ENCODE data around the gene CIB1. TPM values are rescaled to one million over a fixed set of nuclear protein-coding genes. Genes with fewer than 3 reads are reported as not detected.
"Not testable (repeated sequence)": the region's sequence is repeated elsewhere in the genome, so short reads cannot be mapped to it uniquely, and the experiment has no call there.

Gene CIB1
- 44.6 and 45.6 TPM in 2 replicates for total RNA-seq

DNA sequence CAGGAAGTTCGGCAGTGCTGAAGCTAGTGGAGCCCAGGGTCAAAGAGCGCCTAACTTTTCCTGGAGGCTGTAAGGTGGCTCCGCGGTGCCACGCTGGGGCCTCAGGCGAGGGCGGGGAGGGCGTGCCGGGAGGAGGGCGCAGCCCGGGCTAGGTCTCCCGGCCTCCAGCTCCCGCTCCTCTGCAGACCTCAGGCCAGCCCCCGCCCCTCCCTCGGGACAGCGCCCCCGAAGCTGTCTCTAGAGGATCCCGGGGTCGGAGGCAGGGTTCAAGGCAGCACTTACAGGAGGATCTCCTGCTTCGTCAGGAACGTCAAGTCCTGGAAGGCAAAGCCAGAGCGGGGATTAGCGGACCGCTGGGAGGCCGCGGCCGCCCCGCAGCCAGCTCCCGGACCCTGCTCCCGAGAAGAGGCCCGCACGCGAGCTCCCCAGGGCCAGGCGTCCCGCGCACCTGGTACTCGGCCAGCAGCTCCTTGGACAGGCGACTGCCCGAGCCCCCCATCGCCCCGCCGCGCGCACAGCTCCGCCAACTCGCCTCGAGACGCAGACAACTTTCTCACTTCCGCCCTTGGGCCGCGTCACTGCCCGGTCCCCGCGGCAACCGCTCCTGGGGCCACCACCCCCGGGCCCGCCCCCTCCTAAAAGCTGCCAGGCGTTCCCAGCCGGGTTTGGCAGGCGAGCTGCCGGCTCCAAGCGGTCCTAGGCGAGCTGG, at the start of gene CIB1:
CIB1 (minus strand) TSS at position 555 of the 709 bp plus-strand sequence; CDS start at position 499, 56 bp downstream.
- peak; percentile 86 for DNase-seq (ENCODE audit: low read depth)

DNA sequence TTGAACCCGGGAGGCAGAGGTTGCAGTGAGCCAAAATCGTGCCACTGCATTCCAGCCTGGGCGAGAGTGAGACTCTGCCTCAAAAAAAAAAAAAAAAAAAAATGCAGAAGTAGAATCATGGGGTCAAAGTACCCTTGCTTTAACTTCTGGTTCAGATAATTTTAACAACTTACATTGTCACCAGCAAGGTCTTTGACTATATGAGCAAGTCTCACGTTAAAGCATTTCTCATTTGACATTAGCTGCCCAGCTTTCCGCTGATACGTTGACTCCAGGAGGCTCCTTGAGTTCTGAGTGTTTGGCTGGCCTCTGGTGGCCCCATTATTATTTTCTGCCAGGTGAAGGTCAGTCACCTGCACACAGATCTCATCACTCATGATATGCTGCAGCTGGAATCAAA, 47.9 kb upstream of the CIB1 start:
- DNase-seq (ENCODE audit: low read depth) = not testable (repeated sequence)

DNA sequence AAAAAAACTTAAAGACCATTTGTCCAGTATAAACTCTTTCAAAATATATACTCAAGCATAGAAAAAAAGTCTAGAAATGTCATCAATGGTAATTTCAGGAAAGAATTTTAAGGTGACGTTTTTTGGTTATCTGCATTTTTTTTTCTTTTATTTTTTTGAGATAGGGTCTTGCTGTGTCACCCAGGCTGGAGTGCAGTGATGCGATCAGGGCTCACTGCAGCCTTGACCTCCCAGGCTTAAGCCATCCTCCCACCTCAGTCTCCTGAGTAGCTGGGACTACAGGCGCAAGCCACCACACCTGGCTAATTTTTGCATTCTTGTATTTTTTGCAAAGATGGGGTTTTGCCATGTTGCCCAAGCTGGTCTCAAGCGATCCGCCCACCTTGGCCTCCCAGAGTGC, 47.0 kb upstream of the CIB1 start:
- not testable (repeated sequence) for DNase-seq (ENCODE audit: low read depth)

DNA sequence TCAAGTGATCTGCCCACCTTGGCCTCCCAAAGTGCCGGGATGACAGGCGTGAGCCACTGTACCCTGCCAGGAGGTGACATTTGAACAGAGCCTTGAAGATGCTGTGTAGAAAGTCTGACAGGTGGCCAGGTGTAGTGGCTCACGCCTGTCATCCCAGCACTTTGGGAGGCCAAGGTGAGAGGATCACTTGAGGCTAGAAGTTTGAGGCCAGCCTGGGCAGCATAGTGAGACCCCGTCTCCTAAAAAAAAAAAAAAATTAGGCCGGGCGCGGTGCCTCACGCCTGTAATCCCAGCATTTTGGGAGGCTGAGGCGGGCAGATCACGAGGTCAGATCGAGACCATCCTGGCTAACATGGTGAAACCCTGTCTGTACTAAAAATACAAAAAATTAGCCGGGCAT, 44.7 kb upstream of the CIB1 start:
- DNase-seq (ENCODE audit: low read depth) = not testable (repeated sequence)

DNA sequence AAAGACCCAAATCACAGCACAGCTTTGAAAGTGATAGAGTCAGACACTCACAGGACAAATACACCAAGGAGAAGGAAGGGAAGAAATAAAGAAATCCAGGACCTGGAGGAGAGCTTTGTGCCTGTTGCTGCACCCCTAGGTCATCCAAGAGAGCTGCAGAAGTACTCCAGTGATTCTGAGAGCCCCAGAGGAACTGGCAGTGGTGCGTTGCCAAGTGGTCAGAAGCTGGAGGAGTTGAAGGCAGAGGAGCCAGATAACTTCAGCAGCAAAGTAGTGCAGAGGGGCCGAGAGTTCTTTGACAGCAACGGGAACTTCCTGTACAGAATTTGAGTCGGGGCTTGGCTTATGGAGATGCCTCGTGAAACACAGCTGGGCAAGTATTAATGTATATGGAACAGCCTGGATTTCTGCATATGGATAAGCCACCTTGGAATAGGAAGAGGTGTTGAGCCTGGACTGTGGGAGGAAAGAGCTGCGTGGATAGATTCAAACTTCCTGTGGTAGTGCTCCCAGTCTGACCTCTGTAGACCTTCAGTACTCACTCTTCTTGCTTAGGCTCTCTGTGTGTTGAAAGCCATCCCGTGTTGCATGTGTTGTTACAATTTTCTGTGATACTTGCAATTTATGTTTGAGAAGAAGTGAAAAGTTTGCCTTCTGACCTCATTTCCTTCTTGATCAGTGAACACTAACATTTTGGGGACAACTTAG, 37.9 kb upstream of the CIB1 start:
- no peak for DNase-seq (ENCODE audit: low read depth)

DNA sequence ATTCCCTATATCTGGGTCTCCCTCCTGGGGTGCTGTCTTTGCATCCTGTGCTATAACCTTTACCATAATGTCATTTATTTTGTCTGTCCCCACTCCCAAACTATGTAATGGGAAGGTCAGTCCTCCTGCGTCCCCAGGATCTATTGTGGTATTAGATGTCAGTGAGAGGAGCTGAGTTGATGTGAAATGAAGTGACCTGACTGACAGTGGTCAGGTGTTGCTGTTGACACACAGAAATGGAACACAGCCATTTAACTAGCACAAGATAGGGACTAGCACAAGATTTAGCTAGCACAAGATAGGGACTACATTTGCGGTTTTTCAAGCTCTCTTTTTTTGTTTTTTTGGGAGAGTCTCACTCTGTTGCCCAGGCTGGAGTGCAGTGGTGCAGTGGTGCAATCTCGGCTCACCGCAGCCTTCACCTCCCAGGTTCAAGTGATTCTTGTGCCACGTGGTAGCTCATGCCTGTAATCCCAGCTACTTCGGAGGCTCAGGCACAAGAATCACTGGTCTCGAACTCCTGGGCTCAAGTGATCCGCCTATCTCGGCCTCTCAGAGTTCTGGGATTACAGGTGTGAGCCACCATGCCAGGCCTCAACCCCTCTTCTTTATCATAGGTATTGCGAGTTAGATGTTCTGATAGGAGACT, 36.9 kb upstream of the CIB1 start:
- no peak for DNase-seq (ENCODE audit: low read depth)

DNA sequence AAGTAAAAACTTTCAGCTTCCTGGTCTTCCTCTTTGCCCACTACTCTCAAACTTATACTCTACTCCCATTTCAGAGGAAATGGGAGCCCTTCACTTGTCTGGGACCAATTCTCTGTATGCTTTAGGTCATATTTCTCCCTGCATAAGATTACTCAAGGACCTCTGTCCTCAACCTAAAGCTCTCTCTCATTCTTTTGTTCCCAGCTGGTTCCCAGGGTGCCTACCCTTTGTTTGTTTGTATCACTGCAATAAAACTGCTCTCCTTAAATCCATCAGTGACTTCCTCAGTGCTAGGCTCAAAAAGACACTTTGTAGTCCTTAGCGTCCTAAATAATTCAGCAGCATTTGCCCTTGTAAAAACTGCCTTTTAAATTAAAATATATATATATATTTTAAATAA, 34.7 kb upstream of the CIB1 start:
- no peak for DNase-seq (ENCODE audit: low read depth)

DNA sequence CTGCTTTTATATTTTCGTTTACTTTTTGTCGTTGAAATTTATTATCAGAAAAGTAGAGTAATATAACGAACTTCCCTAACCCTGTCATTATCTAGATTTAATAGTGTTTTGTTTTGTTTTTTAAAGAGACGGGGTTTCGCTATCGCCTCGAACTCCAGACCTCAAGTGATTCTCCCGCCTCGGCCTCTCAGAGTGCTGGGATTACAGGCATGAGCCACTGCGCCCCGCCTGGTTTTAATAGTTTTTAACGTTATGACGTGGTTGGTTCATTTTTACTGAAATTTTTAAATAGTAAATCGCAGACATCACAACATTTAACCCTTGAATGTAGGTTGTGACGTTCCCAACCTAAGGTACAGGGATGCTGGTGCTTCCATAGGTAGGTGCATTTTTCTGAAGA, 32.7 kb upstream of the CIB1 start:
- DNase-seq (ENCODE audit: low read depth) = no peak

DNA sequence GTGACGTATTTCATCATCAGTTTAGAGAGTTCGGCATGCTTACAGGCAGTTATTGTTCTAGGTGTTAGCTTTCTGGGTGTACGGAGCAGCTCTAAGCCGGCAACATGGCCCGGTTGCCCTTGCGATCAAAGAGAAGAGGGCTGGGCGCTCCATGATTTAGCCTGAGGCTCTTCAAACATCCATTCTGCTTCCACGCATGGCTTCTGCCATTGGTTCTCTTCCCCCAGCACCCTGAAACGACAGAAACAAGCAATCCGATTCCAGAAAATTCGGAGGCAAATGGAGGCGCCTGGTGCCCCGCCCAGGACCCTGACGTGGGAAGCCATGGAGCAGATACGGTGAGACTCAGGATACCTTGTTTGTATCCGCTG, 32.3 kb upstream of the CIB1 start:
- peak; percentile 16 for DNase-seq (ENCODE audit: low read depth)

DNA sequence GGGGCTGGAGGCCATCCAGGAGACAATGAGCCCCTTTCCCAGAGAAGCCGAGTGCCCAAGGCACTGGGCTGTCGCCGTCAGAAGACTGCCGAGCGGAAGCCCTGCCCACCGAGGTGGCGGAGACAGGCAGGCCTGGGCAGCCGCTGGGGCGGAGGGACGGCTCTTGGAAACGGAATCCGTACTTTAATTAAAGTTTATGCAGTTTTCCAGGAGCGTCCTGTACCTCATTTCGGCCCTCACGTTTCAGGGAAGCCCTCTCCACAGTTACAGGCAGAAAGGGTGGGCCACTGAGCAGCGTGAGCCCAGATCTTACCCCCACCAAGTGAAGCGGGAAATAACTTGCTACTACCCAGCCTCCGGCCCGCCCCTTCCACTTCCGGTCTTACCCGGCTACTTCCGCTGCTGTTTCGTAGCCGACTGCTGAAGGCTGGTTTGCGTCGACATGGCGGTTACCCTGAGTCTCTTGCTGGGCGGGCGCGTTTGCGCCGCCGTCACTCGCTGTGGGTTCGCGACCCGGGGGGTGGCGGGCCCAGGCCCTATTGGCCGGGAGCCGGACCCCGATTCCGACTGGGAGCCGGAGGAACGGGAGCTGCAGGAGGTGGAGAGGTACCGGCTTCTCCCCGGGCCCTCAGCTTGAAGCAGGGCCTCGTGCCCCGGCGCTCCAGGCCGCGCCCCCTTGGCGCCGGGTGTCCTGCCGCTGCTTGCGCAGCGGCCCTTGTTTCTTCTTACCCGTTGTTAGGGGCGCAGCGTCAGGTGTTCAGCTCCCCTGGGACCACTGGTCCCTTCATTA, 31.7 kb upstream of the CIB1 start, which contains the start of gene NGRN:
NGRN (plus strand) TSS at position 402 of the 790 bp plus-strand sequence; CDS start at position 443, 41 bp downstream.
- DNase-seq (ENCODE audit: low read depth) = peak; percentile 82

DNA sequence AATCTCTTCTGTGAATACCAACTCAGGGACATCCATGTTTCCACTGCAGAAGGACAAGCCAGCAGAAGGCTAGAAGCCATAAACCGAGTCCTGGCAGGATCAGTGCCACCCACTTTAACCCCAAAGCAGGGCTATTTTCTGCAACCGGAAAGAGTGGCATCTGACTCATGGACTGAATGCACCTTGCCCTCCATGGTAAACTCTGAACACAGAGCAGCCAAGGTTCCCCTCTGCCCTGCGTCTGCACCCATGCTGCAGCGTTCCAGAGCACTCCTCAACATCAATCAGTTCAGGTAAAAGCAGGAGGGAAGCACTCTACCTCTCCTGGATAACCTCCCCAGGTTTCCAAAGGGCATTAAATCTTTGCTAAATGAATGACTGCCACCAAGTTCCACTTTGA, 30.9 kb upstream of the CIB1 start:
- DNase-seq (ENCODE audit: low read depth) = peak; percentile 50

DNA sequence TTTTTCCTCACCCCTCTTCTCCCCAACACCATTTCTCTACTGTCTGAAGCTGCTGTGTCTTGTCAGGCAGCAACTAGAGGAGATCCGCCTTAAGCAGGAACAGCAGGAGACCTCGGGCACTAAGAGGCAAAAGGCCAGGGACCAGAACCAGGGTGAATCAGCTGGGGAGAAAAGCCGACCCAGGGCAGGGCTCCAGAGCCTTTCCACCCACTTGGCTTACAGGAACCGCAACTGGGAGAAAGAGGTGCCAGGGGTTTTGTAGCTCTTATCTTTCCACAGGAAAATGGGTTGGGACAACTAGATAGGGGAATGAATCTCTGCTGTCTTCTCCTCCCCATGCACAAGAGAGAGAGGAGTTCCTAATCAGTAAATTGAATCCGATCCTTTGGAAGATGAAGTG, 28.7 kb upstream of the CIB1 start:
- no peak for DNase-seq (ENCODE audit: low read depth)

DNA sequence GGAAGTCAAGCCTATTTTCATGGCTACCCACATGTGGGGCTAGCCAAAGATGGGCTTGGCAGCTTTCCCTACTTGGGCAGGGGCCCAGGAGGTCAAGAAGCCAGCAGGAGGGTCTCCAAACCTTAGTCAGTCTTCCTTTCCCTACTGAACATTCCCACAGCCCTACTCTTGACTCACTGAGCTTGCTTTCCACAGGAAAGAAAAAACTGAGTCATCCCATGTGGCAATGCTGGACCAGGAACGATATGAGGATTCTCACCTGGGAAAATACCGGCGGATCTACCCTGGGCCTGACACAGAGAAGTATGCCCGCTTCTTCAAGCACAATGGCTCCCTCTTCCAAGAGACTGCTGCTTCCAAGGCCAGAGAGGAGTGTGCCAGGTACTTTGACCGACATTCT, 28.1 kb upstream of the CIB1 start:
- peak; percentile 72 for DNase-seq (ENCODE audit: low read depth)

DNA sequence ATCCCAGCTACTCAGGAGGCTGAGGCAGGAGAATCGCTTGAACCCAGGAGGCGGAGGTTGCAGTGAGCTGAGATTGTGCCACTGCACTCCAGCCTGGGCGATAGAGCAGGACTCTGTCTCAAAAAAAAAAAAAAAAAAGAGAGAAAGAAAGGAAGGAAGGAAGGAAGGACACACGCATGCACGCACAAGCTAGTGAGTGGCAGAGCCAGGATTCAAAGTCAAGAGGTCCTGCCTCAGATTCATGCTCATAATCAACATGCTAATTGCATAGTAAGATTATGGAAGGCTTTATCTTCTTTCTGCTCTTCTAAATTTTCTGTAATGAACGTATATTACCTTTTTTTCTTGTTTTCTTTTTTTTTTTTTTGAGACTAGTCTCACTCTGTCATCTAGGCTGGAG, 27.0 kb upstream of the CIB1 start:
- DNase-seq (ENCODE audit: low read depth) = not testable (repeated sequence)

DNA sequence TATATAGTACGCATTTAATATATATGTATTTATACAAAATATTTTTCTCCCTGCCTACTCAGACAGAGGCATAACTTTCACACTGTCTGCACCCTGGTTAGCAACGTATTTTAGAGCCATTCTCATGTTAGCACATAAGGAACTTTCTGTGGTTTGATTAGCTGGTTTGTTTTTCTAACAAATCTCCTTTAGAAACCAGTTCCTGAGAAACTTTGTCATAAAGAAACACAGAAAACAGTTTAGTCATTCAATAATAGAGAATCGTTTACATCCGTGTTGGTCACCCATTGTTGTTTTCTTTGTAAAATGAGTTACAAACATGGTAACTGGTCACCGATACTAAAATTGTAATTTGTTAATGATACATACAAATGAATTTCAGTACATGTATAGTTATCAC, 25.8 kb upstream of the CIB1 start:
- no peak for DNase-seq (ENCODE audit: low read depth)

DNA sequence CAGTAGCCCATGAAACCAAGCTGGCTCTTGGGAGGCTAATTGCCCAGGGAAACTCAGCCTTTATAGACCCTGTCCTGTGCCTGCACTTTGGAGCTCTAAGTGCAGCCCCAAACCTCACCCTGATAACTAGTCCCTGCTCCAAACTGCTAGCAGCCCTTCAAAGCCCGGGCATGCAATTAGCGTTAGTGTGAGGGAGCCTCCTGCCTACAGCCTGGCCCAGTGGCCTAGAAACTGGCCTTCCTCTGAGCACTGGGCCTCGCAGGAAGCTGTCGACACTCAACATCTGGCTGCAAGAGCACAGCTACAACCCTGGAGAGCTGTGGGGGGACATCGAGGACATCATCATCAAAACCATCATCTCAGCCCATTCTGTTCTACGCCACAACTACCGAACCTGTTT, 24.0 kb upstream of the CIB1 start:
- no peak for DNase-seq (ENCODE audit: low read depth)

DNA sequence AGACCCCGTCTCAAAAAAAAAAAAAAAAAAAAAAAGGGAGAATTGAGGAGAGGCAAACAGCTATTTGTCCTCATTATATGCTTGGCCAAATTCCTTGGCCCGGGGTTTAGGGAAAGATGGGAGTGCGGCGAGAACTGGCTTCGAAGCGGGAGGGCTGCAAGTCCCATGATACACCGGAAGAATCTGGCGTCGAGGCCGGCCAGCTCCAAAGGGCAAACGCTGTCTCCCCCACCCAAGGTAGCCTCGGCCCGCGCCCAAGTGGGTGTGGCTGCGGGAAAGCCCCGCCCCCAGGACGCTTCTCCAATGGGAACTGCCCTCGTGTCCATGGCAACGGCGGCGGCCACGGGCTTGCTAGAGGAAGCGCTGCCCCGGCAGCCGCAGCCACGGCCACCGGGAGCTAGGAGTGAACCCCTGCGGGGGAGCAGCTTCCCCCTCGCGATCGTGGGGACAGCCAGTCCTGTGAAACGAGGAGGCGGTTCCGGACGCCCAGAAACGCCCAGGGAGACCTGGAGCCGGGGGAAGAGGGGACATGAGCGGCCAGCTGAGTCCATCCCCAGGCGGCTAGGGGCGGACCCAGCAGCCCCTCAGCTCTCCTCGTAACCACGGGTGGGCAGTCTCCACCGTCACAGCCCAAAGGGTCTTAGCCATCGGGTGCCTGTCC, 15.6 kb upstream of the CIB1 start, which contains the start of gene TTLL13:
TTLL13 (plus strand) TSS at position 354 of the 661 bp plus-strand sequence. CDS start 1,075 bp downstream, outside the sequence.
- peak; percentile 68 for DNase-seq (ENCODE audit: low read depth)

DNA sequence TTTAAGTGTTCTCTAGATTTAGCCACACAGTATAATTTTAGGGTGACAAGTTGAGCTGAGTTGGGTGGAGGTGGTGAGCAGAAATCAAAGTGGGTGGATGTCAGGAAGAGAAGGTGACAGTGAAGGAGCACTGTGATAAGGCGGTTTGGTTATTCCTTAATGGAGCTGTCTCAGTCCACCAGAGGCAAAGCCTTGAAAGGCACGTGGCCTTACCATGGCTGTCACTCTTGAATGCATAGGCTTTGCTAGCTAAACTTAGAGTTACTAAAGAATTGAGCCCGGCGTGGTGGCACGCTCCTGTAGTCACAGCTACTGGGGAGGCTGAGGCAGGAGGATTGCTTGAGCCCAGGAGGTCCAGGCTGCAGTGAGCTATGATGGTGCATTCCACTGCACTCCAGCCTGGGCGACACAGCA, 15.1 kb upstream of the CIB1 start:
- no peak for DNase-seq (ENCODE audit: low read depth)

DNA sequence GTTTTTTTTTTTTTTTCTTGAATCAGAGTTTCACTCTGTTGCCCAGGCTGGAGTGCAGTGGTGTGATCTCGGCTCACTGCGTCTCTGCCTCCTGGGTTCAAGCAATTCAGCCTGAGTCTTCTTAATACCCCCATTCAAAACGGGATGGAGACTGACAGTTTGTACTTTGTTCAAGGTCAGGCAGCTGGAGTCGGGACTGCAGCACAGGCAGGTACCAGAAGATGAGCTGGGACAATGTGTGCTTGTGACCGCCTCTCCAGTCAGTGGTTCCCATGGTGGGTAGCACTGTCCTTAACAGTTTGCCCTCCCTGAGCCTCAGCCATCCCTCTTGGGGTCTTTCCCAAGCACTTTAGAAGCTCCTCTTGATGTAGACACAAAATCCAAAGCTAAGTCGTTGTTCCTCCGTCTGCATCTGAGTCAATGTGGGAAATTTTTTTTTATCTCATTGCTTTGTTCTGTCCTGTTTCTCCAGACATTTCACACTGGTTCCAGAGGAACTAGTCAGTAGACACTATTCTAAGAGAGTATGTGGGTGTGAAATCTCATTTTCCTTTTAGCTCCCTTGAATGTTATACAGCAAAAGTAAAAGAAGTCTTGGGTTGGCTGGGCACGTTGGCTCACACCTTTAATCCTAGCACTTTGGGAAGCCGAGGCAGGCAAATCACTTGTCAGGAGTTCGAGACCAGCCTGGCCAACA, 10.3 kb upstream of the CIB1 start:
- no peak for DNase-seq (ENCODE audit: low read depth)

DNA sequence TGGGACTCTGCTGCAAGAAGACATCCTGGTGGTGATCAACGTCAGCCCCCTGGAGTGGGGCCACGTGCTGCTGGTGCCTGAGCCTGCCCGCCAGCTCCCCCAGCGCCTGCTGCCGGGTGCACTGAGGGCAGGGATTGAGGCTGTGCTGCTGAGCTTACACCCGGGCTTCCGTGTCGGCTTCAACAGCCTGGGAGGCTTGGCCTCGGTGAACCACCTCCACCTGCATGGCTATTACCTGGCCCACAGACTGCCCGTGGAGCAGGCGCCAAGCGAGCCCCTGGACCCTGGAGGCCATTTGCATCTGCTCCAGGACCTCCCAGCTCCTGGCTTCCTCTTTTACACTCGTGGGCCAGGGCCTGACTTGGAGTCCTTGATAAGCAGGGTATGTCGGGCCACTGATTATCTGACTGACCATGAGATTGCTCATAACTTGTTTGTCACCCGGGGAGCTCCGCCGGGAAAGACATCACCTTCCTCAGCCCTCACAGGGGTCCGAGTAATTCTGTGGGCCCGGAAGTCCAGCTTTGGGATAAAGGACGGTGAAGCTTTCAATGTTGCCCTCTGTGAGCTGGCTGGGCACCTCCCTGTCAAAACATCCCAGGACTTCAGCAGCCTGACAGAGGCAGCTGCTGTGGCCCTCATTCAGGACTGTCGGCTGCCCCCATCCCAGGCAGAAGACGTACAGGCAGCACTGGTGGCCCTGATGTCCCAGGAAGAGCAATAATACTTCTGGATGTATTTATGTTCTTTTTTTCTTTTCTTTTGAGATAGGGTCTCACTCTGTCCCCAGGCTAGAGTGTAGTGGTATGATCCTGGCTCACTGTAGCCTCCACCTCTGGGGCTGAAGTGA, 7.8 kb upstream of the CIB1 start:
- DNase-seq (ENCODE audit: low read depth) = no peak
